NB4 (cell line): ENCODE measurements around the gene SAT1.
"Not testable (repeated sequence)": the region's sequence is repeated elsewhere in the genome, so short reads cannot be mapped to it uniquely, and the experiment has no call there.

Experiments used
- DNase-seq: peaks from one replicate; pipeline ENCODE4 v3.0.0; 2010; ENCODE audit warnings: low read depth
- H3K4me3 ChIP-seq: one replicate; pipeline ENCODE4 v1.5.1; 2011; ENCODE audit warnings: mild to moderate bottlenecking, low read depth, low read length, moderate library complexity
- MYC ChIP-seq: IDR thresholded peaks from 2 replicates; pipeline ENCODE4 v1.6.1; 2011; ENCODE audit warnings: low read depth, low read length
- POLR2A ChIP-seq: IDR thresholded peaks from 2 replicates; pipeline ENCODE4 v1.6.1; 2011; ENCODE audit warnings: mild to moderate bottlenecking; ENCODE audit not compliant: insufficient read length; ENCODE audit errors: extremely low read depth
- TF ChIP-seq, protein P1 (sequence below): IDR thresholded peaks from one replicate; pipeline ENCODE4 v1.5.1; 2012; ENCODE audit warnings: low read depth, low read length
- TF ChIP-seq, protein P2 (sequence below): IDR thresholded peaks from 2 replicates; pipeline ENCODE4 v1.6.1; 2011; ENCODE audit warnings: low read depth, low read length

SAT1 gene

DNA sequence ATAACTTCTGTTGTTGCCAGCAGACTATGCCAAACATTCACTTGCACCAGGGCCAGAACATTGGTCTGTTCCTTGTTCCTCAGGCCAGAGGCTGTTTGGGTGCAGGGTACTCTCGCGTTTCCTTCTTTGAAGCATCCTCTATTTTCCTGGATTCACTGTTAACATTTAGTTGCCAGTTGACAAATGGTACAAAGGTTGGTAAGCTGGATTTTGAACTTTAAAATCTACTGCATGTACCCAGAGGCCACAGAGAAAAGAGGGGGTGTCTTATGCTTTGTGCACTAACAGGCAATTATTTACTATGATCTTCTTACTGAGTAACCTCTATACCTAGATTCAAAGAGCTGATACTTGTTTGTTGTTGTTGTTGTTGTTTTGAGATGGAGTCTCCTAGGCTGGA is 12.8 kb upstream of the SAT1 start:
- DNase-seq: no peak
- H3K4me3 ChIP-seq: no peak overlapping the region
- TF ChIP-seq POLR2A (no peak), MYC (no peak)
- TF ChIP-seq, protein P1, sequence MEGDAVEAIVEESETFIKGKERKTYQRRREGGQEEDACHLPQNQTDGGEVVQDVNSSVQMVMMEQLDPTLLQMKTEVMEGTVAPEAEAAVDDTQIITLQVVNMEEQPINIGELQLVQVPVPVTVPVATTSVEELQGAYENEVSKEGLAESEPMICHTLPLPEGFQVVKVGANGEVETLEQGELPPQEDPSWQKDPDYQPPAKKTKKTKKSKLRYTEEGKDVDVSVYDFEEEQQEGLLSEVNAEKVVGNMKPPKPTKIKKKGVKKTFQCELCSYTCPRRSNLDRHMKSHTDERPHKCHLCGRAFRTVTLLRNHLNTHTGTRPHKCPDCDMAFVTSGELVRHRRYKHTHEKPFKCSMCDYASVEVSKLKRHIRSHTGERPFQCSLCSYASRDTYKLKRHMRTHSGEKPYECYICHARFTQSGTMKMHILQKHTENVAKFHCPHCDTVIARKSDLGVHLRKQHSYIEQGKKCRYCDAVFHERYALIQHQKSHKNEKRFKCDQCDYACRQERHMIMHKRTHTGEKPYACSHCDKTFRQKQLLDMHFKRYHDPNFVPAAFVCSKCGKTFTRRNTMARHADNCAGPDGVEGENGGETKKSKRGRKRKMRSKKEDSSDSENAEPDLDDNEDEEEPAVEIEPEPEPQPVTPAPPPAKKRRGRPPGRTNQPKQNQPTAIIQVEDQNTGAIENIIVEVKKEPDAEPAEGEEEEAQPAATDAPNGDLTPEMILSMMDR: no peak
- TF ChIP-seq, protein P2, sequence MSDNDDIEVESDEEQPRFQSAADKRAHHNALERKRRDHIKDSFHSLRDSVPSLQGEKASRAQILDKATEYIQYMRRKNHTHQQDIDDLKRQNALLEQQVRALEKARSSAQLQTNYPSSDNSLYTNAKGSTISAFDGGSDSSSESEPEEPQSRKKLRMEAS: no peak

DNA sequence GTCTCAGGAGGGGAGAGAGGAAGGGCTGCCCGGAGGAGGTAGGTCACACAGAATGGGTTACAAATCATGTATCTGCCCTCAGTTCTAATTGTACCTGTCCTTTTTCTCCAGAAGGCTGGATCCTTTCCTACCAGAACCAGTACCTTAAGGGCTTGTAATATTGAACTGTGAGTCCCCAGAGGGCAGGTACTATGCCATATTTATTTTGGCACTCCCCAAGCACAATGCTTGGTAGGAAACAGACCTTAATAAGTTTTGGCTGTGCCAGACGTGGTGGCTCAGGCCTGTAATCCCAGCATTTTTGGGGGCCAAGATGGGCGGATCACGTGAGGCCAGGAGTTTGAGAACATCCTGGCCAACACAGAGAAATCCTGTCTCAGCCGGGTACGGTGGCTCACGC is 11.9 kb upstream of the SAT1 start:
- not testable (repeated sequence) for DNase-seq, H3K4me3 ChIP-seq

DNA sequence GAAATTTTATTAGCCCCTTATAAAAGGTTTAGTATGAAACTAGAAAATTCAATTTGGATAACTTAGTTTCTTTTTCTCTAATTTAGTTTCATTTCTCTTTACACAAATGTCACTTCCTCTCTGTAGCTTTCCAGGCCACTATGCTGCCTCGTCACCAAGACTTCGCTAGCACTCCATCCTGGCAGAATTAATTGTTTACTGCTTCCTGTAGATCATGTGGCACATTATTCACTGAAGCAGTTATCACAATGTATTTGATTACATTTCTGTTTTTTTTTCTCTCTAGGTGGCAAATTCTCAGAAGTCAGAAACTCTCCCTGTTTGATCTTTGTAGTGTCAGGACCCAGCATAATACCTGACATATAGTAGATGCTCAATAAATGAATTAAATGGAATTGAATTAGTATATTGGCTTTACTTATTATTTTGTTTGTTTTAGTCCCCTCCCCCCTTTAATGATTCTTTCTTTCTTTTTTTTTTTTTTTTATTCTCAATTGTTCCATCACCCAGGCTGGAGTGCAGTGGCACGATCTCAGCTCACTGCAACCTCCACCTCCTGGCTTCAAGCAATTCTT is 9.3 kb upstream of the SAT1 start:
- DNase-seq: peak; percentile 71
- H3K4me3 ChIP-seq: peak overlapping the region; percentile 36
- TF ChIP-seq POLR2A: no peak
- TF ChIP-seq, protein P2: no peak
- no peak for TF ChIP-seq MYC
- TF ChIP-seq, protein P1: no peak

DNA sequence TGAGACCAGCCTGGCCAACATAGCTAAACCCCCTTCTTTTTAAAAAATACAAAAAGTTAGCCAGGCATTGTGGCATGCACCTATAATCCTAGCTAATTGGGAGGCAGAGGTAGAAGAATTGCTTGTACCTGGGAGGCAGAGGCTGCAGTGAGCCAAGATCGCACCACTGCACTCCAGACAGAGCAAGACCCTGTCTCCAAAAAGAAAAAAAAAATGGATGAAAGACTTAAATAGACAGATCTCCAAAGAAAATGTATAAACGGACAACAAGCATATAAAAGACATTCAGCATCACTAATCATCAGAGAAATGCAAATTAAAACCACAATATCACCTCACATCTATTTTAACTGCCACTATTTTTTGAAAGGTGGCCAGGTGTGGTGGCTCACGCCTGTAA is 6.6 kb upstream of the SAT1 start:
- no peak for DNase-seq
- H3K4me3 ChIP-seq: no peak overlapping the region
- TF ChIP-seq, protein P1: no peak
- TF ChIP-seq, protein P2: no peak
- TF ChIP-seq POLR2A (no peak), MYC (no peak)

DNA sequence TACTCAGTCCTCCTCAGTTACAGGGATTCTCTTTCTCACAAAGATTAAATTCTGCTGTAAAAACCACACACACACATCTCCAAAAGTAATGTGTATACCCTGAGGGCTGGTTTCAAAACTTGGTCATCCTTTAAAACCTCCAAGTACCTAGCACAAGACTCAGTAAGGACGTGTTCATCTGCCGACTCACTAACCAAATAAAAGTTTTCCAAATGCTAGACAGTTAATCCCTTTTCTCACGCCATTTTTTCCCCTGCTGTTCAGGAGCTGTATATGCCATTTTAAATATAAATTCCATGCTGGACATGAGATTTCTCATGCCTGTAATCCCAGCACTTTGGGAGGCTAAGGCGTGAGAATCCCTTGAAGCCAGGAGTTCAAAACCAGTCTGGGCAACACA is 3.9 kb upstream of the SAT1 start:
- no peak overlapping the region for H3K4me3 ChIP-seq
- DNase-seq: no peak
- TF ChIP-seq, protein P1: no peak
- TF ChIP-seq, protein P2: no peak
- no peak for TF ChIP-seq MYC
- TF ChIP-seq POLR2A: no peak

DNA sequence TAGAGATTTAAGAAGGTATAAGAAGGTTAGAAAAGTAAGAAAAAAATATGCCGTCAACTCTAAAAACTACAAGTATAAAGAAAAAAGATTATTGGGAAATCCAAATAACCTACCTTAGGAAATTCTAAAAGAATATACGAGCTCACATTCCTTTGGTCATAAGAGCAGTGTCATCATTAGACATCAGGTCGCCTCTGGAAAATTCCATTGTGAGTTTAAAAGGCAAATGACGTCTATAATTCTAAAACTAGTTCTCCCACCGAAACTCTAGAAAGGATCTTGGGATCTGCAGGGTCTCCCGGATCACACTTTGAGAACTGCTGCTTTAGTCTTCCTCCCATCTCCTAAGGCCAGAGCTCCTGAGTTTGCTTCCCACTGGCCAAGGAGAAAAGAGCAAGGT is 518 bp upstream of the SAT1 start:
- TF ChIP-seq, protein P1: no peak
- no peak for TF ChIP-seq POLR2A
- TF ChIP-seq MYC: no peak
- TF ChIP-seq, protein P2: no peak
- H3K4me3 ChIP-seq: peak overlapping the region; percentile 28

More for the DNA sequence above, 518 bp upstream of the SAT1 start:
- DNase-seq: no peak
